ENCODE measurements around the gene TUT7. TPM values are rescaled to one million over a fixed set of nuclear protein-coding genes. Genes with fewer than 3 reads are reported as not detected.

Gene TUT7
- total and polyA plus RNA-seq, 2 experiments from 2014 or later: 21.4 to 23.8 TPM

DNA sequence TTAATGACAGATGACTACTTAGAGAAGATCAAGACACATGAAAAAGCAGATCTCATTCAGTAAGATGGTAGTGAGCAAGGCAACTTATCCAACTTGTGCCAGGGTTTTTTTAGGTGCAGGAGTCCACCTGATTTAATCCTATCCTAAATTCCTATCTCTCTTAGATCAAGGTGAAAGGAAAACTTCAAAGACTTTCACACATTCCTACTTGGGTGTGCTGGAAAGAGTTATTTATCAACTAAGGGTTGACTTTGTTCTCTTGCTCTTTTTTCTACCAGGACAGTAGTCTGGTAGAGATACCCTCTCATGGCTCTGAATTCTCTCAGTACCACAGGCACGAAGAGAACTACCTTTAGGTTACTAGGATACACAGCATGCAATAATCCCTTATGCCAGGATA is 18.2 kb downstream of the TUT7 start:
- H3K36me3 ChIP-seq (ENCODE audit: insufficient read depth): peaks cover 10% of the 10 kb centered on the region; the same call in 1 of the 2 replicates
- no peaks in the 10 kb centered on the region for H3K27me3 Mint-ChIP-seq (ENCODE audit: insufficient read depth, low read depth, poor library complexity)
- H3K27ac ChIP-seq (ENCODE audit: low read depth): no peak overlapping the region
- peaks cover 6% of the 10 kb centered on the region; the same call in 2 of the 3 replicates for H3K4me1 Mint-ChIP-seq
- no peak overlapping the region for H3K4me3 Mint-ChIP-seq
- DNase-seq (ENCODE audit: low spot score) (no peak), ATAC-seq (no peak)
- H3K4me2 ChIP-seq: no peak overlapping the region
- no peaks in the 10 kb centered on the region for H4K20me1 ChIP-seq (replicated peaks; ENCODE audit: insufficient read depth)
- H3K27ac Mint-ChIP-seq: no peak overlapping the region
- H2AFZ ChIP-seq: no peak overlapping the region
- peaks cover 2% of the 10 kb centered on the region; the same call in 1 of the 3 replicates for H3K9me3 Mint-ChIP-seq
- no peaks in the 10 kb centered on the region for H3K9me2 ChIP-seq (ENCODE audit: insufficient read depth)
- H3K36me3 Mint-ChIP-seq (ENCODE audit: low read depth): peaks cover 63% of the 10 kb centered on the region; the same call in 2 of the 3 replicates
- no peaks in the 10 kb centered on the region for H3K27me3 ChIP-seq (ENCODE audit: insufficient read depth)
- no peaks in the 10 kb centered on the region for H3F3A ChIP-seq (replicated peaks; ENCODE audit: low read depth)
- no peak overlapping the region for H3K4me3 ChIP-seq
- peaks cover 14% of the 10 kb centered on the region; the same call in 1 of the 2 replicates for H3K4me1 ChIP-seq (ENCODE audit: insufficient read depth)
- TF ChIP-seq ZNF114 (CRISPR knock-in tag; IDR thresholded peaks at IDR 0.05) (no peak), CREB1 (CRISPR knock-in tag; IDR thresholded peaks at IDR 0.05; ENCODE audit: low read depth) (no peak), EZH2phosphoT487 (IDR thresholded peaks at IDR 0.05; ENCODE audit: unreplicated experiment) (no peak), JUNB (IDR thresholded peaks at IDR 0.05; ENCODE audit: unreplicated experiment) (no peak), EZH2 (IDR thresholded peaks at IDR 0.05; ENCODE audit: low read depth, unreplicated experiment) (no peak), POLR2AphosphoS5 (IDR thresholded peaks at IDR 0.05; ENCODE audit: low read depth) (no peak), ZNF331 (CRISPR knock-in tag; IDR thresholded peaks at IDR 0.05; ENCODE audit: low read depth) (no peak), NANOG (IDR thresholded peaks at IDR 0.05; ENCODE audit: borderline replicate concordance) (no peak), STAT1 (IDR thresholded peaks at IDR 0.05; ENCODE audit: unreplicated experiment) (no peak)
- TF ChIP-seq, protein P1, sequence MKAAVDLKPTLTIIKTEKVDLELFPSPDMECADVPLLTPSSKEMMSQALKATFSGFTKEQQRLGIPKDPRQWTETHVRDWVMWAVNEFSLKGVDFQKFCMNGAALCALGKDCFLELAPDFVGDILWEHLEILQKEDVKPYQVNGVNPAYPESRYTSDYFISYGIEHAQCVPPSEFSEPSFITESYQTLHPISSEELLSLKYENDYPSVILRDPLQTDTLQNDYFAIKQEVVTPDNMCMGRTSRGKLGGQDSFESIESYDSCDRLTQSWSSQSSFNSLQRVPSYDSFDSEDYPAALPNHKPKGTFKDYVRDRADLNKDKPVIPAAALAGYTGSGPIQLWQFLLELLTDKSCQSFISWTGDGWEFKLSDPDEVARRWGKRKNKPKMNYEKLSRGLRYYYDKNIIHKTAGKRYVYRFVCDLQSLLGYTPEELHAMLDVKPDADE (IDR thresholded peaks at IDR 0.05): no peak
- TF ChIP-seq, protein P2, sequence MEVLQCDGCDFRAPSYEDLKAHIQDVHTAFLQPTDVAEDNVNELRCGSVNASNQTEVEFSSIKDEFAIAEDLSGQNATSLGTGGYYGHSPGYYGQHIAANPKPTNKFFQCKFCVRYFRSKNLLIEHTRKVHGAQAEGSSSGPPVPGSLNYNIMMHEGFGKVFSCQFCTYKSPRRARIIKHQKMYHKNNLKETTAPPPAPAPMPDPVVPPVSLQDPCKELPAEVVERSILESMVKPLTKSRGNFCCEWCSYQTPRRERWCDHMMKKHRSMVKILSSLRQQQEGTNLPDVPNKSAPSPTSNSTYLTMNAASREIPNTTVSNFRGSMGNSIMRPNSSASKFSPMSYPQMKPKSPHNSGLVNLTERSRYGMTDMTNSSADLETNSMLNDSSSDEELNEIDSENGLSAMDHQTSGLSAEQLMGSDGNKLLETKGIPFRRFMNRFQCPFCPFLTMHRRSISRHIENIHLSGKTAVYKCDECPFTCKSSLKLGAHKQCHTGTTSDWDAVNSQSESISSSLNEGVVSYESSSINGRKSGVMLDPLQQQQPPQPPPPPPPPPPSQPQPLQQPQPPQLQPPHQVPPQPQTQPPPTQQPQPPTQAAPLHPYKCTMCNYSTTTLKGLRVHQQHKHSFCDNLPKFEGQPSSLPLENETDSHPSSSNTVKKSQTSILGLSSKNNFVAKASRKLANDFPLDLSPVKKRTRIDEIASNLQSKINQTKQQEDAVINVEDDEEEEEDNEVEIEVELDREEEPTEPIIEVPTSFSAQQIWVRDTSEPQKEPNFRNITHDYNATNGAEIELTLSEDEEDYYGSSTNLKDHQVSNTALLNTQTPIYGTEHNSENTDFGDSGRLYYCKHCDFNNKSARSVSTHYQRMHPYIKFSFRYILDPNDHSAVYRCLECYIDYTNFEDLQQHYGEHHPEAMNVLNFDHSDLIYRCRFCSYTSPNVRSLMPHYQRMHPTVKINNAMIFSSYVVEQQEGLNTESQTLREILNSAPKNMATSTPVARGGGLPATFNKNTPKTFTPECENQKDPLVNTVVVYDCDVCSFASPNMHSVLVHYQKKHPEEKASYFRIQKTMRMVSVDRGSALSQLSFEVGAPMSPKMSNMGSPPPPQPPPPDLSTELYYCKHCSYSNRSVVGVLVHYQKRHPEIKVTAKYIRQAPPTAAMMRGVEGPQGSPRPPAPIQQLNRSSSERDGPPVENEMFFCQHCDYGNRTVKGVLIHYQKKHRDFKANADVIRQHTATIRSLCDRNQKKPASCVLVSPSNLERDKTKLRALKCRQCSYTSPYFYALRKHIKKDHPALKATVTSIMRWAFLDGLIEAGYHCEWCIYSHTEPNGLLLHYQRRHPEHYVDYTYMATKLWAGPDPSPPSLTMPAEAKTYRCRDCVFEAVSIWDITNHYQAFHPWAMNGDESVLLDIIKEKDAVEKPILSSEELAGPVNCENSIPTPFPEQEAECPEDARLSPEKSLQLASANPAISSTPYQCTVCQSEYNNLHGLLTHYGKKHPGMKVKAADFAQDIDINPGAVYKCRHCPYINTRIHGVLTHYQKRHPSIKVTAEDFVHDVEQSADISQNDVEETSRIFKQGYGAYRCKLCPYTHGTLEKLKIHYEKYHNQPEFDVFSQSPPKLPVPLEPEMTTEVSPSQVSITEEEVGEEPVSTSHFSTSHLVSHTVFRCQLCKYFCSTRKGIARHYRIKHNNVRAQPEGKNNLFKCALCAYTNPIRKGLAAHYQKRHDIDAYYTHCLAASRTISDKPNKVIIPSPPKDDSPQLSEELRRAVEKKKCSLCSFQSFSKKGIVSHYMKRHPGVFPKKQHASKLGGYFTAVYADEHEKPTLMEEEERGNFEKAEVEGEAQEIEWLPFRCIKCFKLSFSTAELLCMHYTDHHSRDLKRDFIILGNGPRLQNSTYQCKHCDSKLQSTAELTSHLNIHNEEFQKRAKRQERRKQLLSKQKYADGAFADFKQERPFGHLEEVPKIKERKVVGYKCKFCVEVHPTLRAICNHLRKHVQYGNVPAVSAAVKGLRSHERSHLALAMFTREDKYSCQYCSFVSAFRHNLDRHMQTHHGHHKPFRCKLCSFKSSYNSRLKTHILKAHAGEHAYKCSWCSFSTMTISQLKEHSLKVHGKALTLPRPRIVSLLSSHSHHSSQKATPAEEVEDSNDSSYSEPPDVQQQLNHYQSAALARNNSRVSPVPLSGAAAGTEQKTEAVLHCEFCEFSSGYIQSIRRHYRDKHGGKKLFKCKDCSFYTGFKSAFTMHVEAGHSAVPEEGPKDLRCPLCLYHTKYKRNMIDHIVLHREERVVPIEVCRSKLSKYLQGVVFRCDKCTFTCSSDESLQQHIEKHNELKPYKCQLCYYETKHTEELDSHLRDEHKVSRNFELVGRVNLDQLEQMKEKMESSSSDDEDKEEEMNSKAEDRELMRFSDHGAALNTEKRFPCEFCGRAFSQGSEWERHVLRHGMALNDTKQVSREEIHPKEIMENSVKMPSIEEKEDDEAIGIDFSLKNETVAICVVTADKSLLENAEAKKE (CRISPR knock-in tag; IDR thresholded peaks at IDR 0.05): no peak
- TF ChIP-seq, protein P3, sequence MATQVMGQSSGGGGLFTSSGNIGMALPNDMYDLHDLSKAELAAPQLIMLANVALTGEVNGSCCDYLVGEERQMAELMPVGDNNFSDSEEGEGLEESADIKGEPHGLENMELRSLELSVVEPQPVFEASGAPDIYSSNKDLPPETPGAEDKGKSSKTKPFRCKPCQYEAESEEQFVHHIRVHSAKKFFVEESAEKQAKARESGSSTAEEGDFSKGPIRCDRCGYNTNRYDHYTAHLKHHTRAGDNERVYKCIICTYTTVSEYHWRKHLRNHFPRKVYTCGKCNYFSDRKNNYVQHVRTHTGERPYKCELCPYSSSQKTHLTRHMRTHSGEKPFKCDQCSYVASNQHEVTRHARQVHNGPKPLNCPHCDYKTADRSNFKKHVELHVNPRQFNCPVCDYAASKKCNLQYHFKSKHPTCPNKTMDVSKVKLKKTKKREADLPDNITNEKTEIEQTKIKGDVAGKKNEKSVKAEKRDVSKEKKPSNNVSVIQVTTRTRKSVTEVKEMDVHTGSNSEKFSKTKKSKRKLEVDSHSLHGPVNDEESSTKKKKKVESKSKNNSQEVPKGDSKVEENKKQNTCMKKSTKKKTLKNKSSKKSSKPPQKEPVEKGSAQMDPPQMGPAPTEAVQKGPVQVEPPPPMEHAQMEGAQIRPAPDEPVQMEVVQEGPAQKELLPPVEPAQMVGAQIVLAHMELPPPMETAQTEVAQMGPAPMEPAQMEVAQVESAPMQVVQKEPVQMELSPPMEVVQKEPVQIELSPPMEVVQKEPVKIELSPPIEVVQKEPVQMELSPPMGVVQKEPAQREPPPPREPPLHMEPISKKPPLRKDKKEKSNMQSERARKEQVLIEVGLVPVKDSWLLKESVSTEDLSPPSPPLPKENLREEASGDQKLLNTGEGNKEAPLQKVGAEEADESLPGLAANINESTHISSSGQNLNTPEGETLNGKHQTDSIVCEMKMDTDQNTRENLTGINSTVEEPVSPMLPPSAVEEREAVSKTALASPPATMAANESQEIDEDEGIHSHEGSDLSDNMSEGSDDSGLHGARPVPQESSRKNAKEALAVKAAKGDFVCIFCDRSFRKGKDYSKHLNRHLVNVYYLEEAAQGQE (IDR thresholded peaks at IDR 0.05; ENCODE audit: unreplicated experiment): no peak
- TF ChIP-seq, protein P4, sequence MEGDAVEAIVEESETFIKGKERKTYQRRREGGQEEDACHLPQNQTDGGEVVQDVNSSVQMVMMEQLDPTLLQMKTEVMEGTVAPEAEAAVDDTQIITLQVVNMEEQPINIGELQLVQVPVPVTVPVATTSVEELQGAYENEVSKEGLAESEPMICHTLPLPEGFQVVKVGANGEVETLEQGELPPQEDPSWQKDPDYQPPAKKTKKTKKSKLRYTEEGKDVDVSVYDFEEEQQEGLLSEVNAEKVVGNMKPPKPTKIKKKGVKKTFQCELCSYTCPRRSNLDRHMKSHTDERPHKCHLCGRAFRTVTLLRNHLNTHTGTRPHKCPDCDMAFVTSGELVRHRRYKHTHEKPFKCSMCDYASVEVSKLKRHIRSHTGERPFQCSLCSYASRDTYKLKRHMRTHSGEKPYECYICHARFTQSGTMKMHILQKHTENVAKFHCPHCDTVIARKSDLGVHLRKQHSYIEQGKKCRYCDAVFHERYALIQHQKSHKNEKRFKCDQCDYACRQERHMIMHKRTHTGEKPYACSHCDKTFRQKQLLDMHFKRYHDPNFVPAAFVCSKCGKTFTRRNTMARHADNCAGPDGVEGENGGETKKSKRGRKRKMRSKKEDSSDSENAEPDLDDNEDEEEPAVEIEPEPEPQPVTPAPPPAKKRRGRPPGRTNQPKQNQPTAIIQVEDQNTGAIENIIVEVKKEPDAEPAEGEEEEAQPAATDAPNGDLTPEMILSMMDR (conservative IDR thresholded peaks at IDR 0.05; ENCODE audit: low read depth in 2 of 2): no peak
- no peaks in the 10 kb centered on the region for H3K79me2 ChIP-seq (replicated peaks; ENCODE audit: insufficient read depth)

All from GM23338 (cell line).